GM13977 (cell line): ENCODE measurements around the gene RCOR1.

Source experiments
- DNase-seq: peaks from one replicate; pipeline ENCODE4 v3.0.0; 2012; ENCODE audit warnings: low spot score
- in situ Hi-C: fragments of 300-500 bp; cut with MboI; formaldehyde crosslinking; loops from one replicate; pipeline ENCODE4 v1.12.0; 2022; ENCODE audit warnings: low sequenced_read_pairs, low pct_unique_long_range_greater_than_20kb, mixed read lengths, inconsistent platforms; ENCODE audit not compliant: unreplicated experiment
- TF ChIP-seq, protein P1 (sequence below): IDR thresholded peaks from 2 replicates; pipeline ENCODE4 v1.5.1; 2012; ENCODE audit warnings: mild to moderate bottlenecking, control low read depth; ENCODE audit not compliant: insufficient read depth; ENCODE audit errors: extremely low read depth, missing control alignments

RCOR1 gene

DNA sequence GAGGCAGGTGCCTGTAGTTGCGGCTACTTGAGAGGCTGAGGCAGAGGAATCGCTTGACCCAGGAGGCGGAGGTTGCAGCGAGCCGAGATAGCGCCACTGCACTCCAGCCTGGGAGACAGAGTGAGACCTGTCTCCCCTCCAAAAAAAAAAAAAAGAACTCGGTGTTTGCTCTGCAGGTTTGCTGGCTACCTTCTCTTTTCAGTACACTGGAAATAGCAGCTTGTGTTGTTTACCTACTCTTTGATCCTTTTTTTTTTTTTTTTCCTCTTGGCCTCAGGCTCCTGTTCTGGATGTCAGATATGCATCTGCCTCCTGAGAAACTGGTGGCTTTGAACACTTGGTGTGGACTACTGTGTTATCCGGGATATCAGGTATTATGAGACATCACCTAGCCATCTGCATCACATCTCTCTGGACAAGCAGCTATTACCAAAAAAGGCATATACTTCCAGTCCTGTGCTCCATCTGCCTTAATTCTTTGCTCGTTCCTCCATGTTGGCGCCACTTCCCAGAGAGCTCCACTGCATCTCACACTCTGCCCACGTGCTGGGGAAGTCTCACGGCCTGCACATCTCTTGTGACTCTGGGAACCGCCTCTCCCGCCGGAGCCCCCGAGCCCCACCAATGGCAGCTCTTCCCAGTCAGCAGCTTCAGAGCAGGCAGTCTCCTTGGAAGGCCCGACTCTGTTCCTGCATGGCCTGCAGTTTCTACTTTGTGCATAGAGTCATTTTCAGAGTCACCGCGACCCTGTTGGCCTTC, 133.9 kb downstream of the RCOR1 start:
- DNase-seq = no peak
- TF ChIP-seq, protein P1, sequence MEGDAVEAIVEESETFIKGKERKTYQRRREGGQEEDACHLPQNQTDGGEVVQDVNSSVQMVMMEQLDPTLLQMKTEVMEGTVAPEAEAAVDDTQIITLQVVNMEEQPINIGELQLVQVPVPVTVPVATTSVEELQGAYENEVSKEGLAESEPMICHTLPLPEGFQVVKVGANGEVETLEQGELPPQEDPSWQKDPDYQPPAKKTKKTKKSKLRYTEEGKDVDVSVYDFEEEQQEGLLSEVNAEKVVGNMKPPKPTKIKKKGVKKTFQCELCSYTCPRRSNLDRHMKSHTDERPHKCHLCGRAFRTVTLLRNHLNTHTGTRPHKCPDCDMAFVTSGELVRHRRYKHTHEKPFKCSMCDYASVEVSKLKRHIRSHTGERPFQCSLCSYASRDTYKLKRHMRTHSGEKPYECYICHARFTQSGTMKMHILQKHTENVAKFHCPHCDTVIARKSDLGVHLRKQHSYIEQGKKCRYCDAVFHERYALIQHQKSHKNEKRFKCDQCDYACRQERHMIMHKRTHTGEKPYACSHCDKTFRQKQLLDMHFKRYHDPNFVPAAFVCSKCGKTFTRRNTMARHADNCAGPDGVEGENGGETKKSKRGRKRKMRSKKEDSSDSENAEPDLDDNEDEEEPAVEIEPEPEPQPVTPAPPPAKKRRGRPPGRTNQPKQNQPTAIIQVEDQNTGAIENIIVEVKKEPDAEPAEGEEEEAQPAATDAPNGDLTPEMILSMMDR = no peak
- in situ Hi-C loops = no loop called here

DNA sequence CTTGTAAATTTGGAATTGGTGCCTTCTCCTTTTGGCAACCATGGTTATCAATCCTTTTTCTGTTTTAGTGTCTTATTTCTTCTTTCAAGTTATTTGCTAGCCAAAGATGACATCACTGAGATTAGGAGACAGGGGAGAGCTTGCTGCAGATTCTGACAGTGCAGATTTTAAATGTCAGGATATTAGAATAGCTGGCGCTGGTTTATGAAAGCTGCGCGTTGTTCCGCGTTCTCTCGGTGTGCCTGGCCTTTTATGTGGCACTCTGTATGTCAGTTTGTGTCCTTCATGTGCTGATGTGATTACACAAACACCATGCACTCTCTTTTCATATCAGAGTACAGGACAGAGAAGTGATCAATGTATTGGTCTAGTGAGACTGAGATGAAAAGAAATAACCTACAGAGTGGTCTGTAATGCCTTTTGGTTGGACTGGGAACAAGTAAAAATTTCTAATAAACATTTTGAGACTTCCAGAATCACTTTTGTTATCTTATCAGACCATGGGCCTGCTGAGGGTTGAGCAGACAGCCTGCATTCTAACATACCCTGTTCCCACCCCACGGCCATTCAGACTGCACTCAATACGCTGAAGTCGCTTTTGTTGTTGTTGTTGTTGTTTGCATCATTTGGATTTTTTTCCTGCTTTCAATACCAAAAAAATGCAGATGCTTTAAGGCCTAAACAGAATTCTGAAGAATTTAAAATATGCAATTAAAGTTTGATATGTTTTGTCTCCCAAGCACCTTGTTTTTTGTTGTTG, 135.1 kb downstream of the RCOR1 start:
- TF ChIP-seq, protein P1 = no peak
- in situ Hi-C loops = no loop called here
- no peak for DNase-seq

DNA sequence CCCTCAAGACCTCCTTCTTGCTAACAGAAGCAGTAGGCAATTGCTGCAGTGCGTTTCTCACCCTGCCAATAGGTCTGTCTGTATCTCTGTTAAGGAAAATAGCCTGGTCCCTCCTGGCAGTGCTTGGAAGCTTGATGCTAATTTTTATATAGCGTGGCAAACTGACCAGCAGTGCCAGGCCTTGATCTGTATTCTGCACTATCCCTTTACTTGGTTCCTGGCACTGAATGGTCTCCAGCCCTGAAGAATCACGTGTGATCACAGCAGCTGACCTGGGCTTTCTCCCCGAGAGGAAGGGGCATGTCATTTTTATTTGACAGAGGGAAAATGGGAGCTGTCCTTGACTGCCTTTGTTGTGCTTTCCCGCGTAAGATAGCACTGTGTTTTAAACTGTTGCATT, 136.1 kb downstream of the RCOR1 start:
- DNase-seq = no peak
- TF ChIP-seq, protein P1 = no peak
- in situ Hi-C loops = no loop called here

DNA sequence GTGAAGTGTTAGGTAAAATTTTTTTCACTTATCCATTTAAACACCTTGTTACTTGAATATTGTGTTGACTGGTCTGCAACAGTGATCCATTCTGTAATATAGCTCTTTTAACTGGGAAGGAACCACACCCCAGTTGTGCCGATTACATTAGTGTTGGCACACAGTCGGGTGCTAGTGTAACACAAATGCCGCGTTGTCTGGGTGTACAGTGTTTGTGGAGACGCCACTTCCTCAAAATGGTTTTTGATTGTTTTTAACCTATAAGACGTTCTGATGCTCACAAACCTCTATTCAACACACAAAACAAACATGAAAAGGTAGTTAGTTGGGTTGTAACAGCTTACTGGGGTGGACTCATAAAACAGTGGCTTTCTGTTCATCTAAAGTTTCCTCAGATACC, 136.8 kb downstream of the RCOR1 start:
- TF ChIP-seq, protein P1 = no peak
- DNase-seq = no peak
- in situ Hi-C loops = no loop called here

DNA sequence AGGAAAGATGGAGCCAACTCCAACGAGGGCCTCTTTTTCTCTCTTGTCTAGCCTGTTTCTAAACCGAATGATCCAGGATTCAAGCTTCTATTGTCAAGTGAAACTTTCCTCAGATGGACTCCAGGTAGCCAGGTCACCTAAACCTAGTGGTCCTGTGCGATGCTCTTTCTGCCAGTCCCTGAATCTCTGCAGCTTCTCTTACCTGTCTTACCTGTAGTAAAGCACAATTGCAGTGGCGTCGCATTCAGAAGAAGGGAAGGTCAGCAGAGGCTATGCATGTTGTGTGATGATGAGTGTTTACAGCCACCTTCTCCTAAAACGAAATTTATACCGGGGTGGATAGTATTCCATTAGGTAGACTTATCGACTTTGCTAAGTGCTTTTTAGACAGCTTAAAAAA, 137.4 kb downstream of the RCOR1 start:
- in situ Hi-C loops = no loop called here
- TF ChIP-seq, protein P1 = no peak
- no peak for DNase-seq

DNA sequence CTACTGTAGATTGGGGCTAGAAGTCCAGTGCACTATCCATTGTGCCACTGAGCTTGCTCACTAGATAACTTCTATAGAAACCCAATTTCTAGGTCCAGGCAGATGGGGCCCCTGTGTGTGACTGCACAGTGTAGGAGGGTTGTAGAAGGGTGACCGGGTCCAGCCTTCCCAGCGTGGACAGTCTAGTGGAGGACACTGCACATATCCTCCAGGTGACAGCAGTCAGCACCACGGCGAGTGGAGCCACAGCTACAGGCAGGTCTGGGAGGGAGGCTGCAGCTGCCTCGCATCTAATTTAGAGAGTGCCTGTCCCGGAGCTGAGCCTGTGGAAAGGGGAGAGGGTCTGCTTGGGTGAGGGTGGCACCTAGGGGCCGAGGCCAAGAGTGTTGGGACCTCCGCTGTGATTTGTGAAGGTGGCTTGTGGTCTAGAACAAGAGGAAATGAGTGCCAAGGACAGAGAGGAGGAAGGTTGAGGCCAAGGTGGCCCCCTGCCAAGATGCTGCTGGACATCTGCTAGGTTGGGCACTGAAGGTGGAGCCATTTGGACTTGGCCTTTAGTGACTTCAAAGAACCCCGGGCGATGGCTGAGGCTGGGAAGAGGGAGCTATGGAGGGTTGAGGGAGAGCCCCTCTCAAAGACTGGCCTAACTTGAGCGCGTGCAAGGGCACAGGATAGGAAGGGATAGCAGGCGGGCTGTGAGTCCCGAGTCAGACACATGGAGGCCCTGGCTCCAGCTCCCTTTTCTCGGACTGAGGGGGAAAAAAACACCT, 138.8 kb downstream of the RCOR1 start:
- TF ChIP-seq, protein P1 = no peak
- in situ Hi-C loops = no loop called here
- DNase-seq = no peak
